Measurements from ENCODE around the gene SETMAR. TPM values are rescaled to one million over a fixed set of nuclear protein-coding genes. Genes with fewer than 3 reads are reported as not detected.
A peak's percentile ranks its signal among the peaks of the same experiment; 100 is the strongest.

SETMAR gene
- total RNA-seq, 4 donors from 2014 or later: 14.6 to 35.4 (median 22.2) TPM

GRCh38 chr3:4355401-4356219, 52.4 kb downstream of the SETMAR start:
- Histone ChIP-seq H3K4me1 (peaks cover 0 to 22% (median 11%) of the 10 kb centered on the region in 4 donors), H3K4me3 (peak overlapping the region in 1 of 4 donors; percentile 0), H3K9me3 (no peaks in the 10 kb centered on the region), H3K27ac (peak overlapping the region in 3 of 4 donors; percentile 15 to 58 (median 46)), H3K27me3 (no peaks in the 10 kb centered on the region), H3K36me3 (no peaks in the 10 kb centered on the region)
- WGBS, 2 donors: 27 to 30% methylated on average over 6 of the region's 6 CpGs
- peak; percentile 26 to 56 for DNase-seq (ENCODE audit: low spot score in 2 of 2)
- no peak for TF ChIP-seq EP300 (IDR thresholded peaks at IDR 0.05)
- no peak for TF ChIP-seq POLR2A (IDR thresholded peaks at IDR 0.05)
- TF ChIP-seq CTCF (IDR thresholded peaks at IDR 0.05): no peak

GRCh38 chr3:4356220-4356540, 53.0 kb downstream of the SETMAR start:
- Histone ChIP-seq H3K27ac (peak overlapping the region in 3 of 4 donors; percentile 15 to 58 (median 46)), H3K36me3 (peaks cover 0 to under 1% (median 0%) of the 10 kb centered on the region in 3 donors), H3K9me3 (no peaks in the 10 kb centered on the region), H3K4me1 (peaks cover 0 to 17% (median 11%) of the 10 kb centered on the region in 4 donors), H3K27me3 (no peaks in the 10 kb centered on the region), H3K4me3 (no peak overlapping the region)
- no peak for TF ChIP-seq CTCF (IDR thresholded peaks at IDR 0.05)
- no peak for TF ChIP-seq EP300 (IDR thresholded peaks at IDR 0.05)
- TF ChIP-seq POLR2A (IDR thresholded peaks at IDR 0.05): no peak
- 56 to 60% methylated on average over 6 of the region's 6 CpGs for WGBS, 2 donors
- no peak for DNase-seq (ENCODE audit: low spot score in 2 of 2)

GRCh38 chr3:4356546-4357410, 53.6 kb downstream of the SETMAR start:
- 51 to 62% methylated on average over 10 of the region's 10 CpGs for WGBS, 2 donors
- Histone ChIP-seq H3K4me3 (no peak overlapping the region), H3K4me1 (peaks cover 0 to 13% (median 10%) of the 10 kb centered on the region in 4 donors), H3K27ac (peak overlapping the region in 3 of 4 donors; percentile 15 to 58 (median 46)), H3K36me3 (peaks cover 0 to 7% (median 0%) of the 10 kb centered on the region in 3 donors), H3K27me3 (no peaks in the 10 kb centered on the region), H3K9me3 (no peaks in the 10 kb centered on the region)
- DNase-seq (ENCODE audit: low spot score in 2 of 2): no peak
- TF ChIP-seq CTCF (IDR thresholded peaks at IDR 0.05) (no peak), EP300 (IDR thresholded peaks at IDR 0.05) (no peak), POLR2A (IDR thresholded peaks at IDR 0.05) (no peak)

GRCh38 chr3:4358273-4358672, 55.1 kb downstream of the SETMAR start:
- 47 to 52% methylated on average over 4 of the region's 4 CpGs for WGBS, 2 donors
- Histone ChIP-seq H3K4me3 (no peak overlapping the region), H3K36me3 (peaks cover 0 to 18% (median 0%) of the 10 kb centered on the region in 3 donors), H3K4me1 (peaks cover 0 to 13% (median 10%) of the 10 kb centered on the region in 4 donors), H3K27ac (no peak overlapping the region), H3K9me3 (no peaks in the 10 kb centered on the region), H3K27me3 (no peaks in the 10 kb centered on the region)
- DNase-seq (ENCODE audit: low spot score in 2 of 2): no peak
- TF ChIP-seq CTCF (IDR thresholded peaks at IDR 0.05) (no peak), POLR2A (IDR thresholded peaks at IDR 0.05) (no peak), EP300 (IDR thresholded peaks at IDR 0.05) (no peak)
